ENCODE results near the gene HOXD1.

HOXD1 gene

DNA sequence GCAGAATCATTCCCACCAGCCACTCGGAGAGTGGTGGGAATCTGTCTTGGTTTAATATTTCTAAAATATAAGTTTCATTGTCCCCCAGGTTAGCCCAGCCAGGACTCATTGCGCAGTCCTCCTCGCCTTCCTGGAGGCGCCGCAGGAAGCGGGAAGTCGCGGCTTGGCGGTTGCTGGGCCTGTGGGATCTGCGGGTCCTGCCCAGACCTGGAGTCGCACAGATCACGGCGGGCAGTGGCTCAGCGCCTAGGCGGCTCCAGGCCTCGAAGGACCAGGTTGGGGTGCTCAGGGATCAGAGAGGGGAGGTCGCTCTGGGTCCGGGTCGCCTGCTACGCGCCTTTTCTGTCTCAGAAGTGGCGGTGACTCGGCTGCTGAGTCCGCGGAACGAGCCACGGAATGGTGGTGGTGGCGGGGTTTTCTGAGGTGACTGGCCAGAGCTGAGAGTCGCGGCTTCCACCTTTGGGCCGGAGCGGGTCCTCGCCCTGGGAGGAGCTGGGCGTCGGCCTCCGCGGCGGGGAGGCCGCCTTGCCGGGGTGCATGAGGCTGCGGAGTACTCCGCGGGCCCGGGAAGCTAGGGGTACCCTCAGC is 28.7 kb upstream of the HOXD1 start:
- no peaks in the 10 kb centered on the region for H3K36me3 ChIP-seq
- H3K4me2 ChIP-seq = no peak overlapping the region
- peaks cover 82% of the 10 kb centered on the region for H3K9me3 ChIP-seq
- H3K9ac ChIP-seq = no peak overlapping the region
- no peaks in the 10 kb centered on the region for H3K4me1 ChIP-seq
- H3K27me3 ChIP-seq = peaks cover 85% of the 10 kb centered on the region
- H4K20me1 ChIP-seq = no peaks in the 10 kb centered on the region
- H3K27ac ChIP-seq = no peak overlapping the region
- no peak for TF ChIP-seq Cebpa-rat (IDR thresholded peaks at IDR 0.05)
- no peak overlapping the region for H3K4me3 ChIP-seq

GRCh38 chr2:176160251-176160985 is 28.1 kb upstream of the HOXD1 start:
- H4K20me1 ChIP-seq = no peaks in the 10 kb centered on the region
- no peak overlapping the region for H3K9ac ChIP-seq
- H3K4me3 ChIP-seq = no peak overlapping the region
- peaks cover 89% of the 10 kb centered on the region for H3K9me3 ChIP-seq
- no peak for TF ChIP-seq Cebpa-rat (IDR thresholded peaks at IDR 0.05)
- H3K4me2 ChIP-seq = no peak overlapping the region
- no peak overlapping the region for H3K27ac ChIP-seq
- H3K27me3 ChIP-seq = peaks cover 85% of the 10 kb centered on the region
- H3K36me3 ChIP-seq = no peaks in the 10 kb centered on the region
- H3K4me1 ChIP-seq = no peaks in the 10 kb centered on the region

DNA sequence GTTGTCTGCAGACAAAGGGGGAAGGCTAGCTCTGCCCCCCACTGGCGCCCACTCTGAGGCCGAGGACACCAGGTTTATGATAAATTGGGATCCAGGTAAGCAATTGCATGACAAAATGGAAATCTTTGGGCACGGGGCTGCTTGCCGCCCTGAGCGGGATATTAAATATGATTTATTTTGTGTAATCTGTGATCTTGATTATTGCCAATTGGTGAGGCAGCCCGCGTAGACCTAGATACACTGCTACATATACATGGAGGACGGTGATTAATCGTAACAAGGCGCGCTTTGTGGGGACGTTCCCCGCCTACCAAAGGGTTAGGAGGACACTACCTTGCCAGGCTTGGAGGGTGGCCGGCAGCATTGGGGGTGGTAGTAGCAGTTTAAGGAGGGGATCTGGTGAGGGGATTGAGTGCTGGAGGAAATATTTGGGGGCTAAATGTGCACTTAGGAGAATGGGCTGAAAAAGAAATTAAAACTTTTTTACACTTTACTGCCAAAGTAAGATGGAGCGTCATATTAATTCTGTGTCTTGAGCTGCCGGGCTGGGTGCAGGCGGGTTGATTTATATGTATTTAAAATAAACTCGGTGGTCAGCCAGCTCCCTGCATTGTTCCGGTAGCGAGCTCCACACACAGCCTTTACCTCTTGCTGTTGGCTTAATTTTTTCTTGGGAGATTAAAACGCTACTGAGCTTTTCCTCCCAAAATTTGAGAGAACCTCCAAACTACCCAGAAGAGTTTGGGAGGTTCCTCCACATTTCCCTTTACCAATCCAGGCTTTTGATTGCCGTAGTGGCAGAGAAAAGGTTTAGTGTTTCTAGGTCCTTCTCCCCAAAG is 27.3 kb upstream of the HOXD1 start:
- H3K27ac ChIP-seq = no peak overlapping the region
- H3K4me3 ChIP-seq = no peak overlapping the region
- H3K9ac ChIP-seq = no peak overlapping the region
- H4K20me1 ChIP-seq = no peaks in the 10 kb centered on the region
- H3K36me3 ChIP-seq = no peaks in the 10 kb centered on the region
- peaks cover 80% of the 10 kb centered on the region for H3K27me3 ChIP-seq
- H3K4me1 ChIP-seq = no peaks in the 10 kb centered on the region
- H3K9me3 ChIP-seq = peaks cover 90% of the 10 kb centered on the region
- no peak for TF ChIP-seq Cebpa-rat (IDR thresholded peaks at IDR 0.05)
- H3K4me2 ChIP-seq = no peak overlapping the region

GRCh38 chr2:176161825-176162626 is 26.4 kb upstream of the HOXD1 start:
- H3K27me3 ChIP-seq = peaks cover 71% of the 10 kb centered on the region

GRCh38 chr2:176162911-176163671 is 25.4 kb upstream of the HOXD1 start:
- no peak overlapping the region for H3K9ac ChIP-seq
- no peaks in the 10 kb centered on the region for H4K20me1 ChIP-seq
- TF ChIP-seq Cebpa-rat (IDR thresholded peaks at IDR 0.05) = no peak
- H3K27ac ChIP-seq = no peak overlapping the region
- H3K4me1 ChIP-seq = no peaks in the 10 kb centered on the region
- no peaks in the 10 kb centered on the region for H3K36me3 ChIP-seq
- peaks cover 61% of the 10 kb centered on the region for H3K27me3 ChIP-seq
- H3K4me2 ChIP-seq = no peak overlapping the region
- no peak overlapping the region for H3K4me3 ChIP-seq
- H3K9me3 ChIP-seq = peaks cover 71% of the 10 kb centered on the region

More at GRCh38 chr2:176161825-176162626, 26.4 kb upstream of the HOXD1 start:
- H3K4me3 ChIP-seq = no peak overlapping the region
- H4K20me1 ChIP-seq = no peaks in the 10 kb centered on the region
- no peak overlapping the region for H3K9ac ChIP-seq
- no peak overlapping the region for H3K27ac ChIP-seq
- H3K4me1 ChIP-seq = no peaks in the 10 kb centered on the region
- H3K4me2 ChIP-seq = no peak overlapping the region
- TF ChIP-seq Cebpa-rat (IDR thresholded peaks at IDR 0.05) = no peak
- no peaks in the 10 kb centered on the region for H3K36me3 ChIP-seq
- peaks cover 81% of the 10 kb centered on the region for H3K9me3 ChIP-seq

DNA sequence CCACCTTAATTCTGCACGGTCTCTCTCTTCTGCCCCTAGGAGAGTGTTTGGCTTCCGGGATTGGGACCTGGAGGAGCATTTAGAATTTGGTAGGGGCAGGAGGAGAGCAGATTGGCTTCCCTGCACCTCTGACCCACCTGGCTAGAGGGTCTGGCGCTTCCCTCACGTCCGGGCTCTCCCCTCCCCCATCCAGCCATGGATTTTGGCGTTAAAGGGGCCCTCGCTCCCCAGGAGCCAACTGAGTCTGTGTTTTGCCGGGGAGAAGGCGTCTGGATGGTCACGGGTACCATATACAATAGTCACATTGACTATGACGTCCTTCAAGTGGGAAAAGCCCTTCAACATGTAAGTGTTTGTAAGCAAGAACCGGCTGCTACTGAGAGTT is 24.8 kb upstream of the HOXD1 start:
- H3K36me3 ChIP-seq = no peaks in the 10 kb centered on the region
- H3K9ac ChIP-seq = no peak overlapping the region
- H3K9me3 ChIP-seq = peaks cover 67% of the 10 kb centered on the region
- TF ChIP-seq Cebpa-rat (IDR thresholded peaks at IDR 0.05) = no peak
- H3K4me3 ChIP-seq = no peak overlapping the region
- H4K20me1 ChIP-seq = no peaks in the 10 kb centered on the region
- H3K4me2 ChIP-seq = no peak overlapping the region
- H3K27me3 ChIP-seq = peaks cover 55% of the 10 kb centered on the region
- H3K27ac ChIP-seq = no peak overlapping the region
- no peaks in the 10 kb centered on the region for H3K4me1 ChIP-seq

GRCh38 chr2:176164201-176164600 is 24.3 kb upstream of the HOXD1 start:
- no peak for TF ChIP-seq Cebpa-rat (IDR thresholded peaks at IDR 0.05)
- no peak overlapping the region for H3K4me3 ChIP-seq
- H3K27me3 ChIP-seq = peaks cover 50% of the 10 kb centered on the region

GRCh38 chr2:176164611-176165369 is 23.7 kb upstream of the HOXD1 start:
- Histone ChIP-seq H3K27ac (no peak overlapping the region), H3K27me3 (peaks cover 44% of the 10 kb centered on the region), H3K4me3 (no peak overlapping the region), H3K4me1 (no peaks in the 10 kb centered on the region), H3K9me3 (peaks cover 59% of the 10 kb centered on the region), H4K20me1 (no peaks in the 10 kb centered on the region), H3K36me3 (no peaks in the 10 kb centered on the region), H3K4me2 (no peak overlapping the region), H3K9ac (no peak overlapping the region)
- no peak for TF ChIP-seq Cebpa-rat (IDR thresholded peaks at IDR 0.05)

More at GRCh38 chr2:176164201-176164600, 24.3 kb upstream of the HOXD1 start:
- Histone ChIP-seq H3K4me1 (no peaks in the 10 kb centered on the region), H3K9ac (no peak overlapping the region), H3K27ac (no peak overlapping the region), H3K36me3 (no peaks in the 10 kb centered on the region), H4K20me1 (no peaks in the 10 kb centered on the region), H3K4me2 (no peak overlapping the region), H3K9me3 (peaks cover 65% of the 10 kb centered on the region)
